H9 (cell line): ENCODE results near the gene MAPK12. TPM values are rescaled to one million over a fixed set of nuclear protein-coding genes. Genes with fewer than 3 reads are reported as not detected.

Experiments
- DNase-seq: peaks from one replicate; pipeline ENCODE4 v3.0.0-alpha.2; 2017
- H2AFZ ChIP-seq: one replicate; pipeline ENCODE4 v1.6.1; 2013; ENCODE audit warnings: mild to moderate bottlenecking, low read length, control low read depth, moderate library complexity
- H2AK5ac ChIP-seq: 2 replicates; pipeline ENCODE4 v1.6.1; 2013; ENCODE audit warnings: low read length, control low read depth, mixed read lengths; ENCODE audit not compliant: insufficient read length
- H2BK120ac ChIP-seq: one replicate; pipeline ENCODE4 v1.6.1; 2013; ENCODE audit warnings: low read depth, mild to moderate bottlenecking, low read length, control low read depth, inconsistent platforms; ENCODE audit not compliant: poor library complexity, severe bottlenecking
- H2BK12ac ChIP-seq: 2 replicates; pipeline ENCODE4 v1.6.1; 2013; ENCODE audit warnings: low read length, control low read depth, mixed read lengths, low read depth; ENCODE audit not compliant: insufficient read length
- H2BK15ac ChIP-seq: 2 replicates; pipeline ENCODE4 v1.6.1; 2013; ENCODE audit warnings: low read depth, low read length, control low read depth
- H2BK20ac ChIP-seq: one replicate; pipeline ENCODE4 v1.6.1; 2013; ENCODE audit warnings: low read depth, mild to moderate bottlenecking, low read length, control low read depth, inconsistent platforms; ENCODE audit not compliant: poor library complexity, severe bottlenecking
- H2BK5ac ChIP-seq: 2 replicates; pipeline ENCODE4 v1.6.1; 2013; ENCODE audit warnings: low read length, control low read depth, mixed read lengths; ENCODE audit not compliant: insufficient read length
- H3K14ac ChIP-seq: 2 replicates; pipeline ENCODE4 v1.6.1; 2013; ENCODE audit warnings: low read length, control low read depth; ENCODE audit not compliant: insufficient read depth
- H3K18ac ChIP-seq: 2 replicates; pipeline ENCODE4 v1.6.1; 2013; ENCODE audit warnings: low read depth, mild to moderate bottlenecking, mixed read lengths, low read length, control low read depth; ENCODE audit not compliant: insufficient read length
- H3K23ac ChIP-seq: 2 replicates; pipeline ENCODE4 v1.6.1; 2013; ENCODE audit warnings: low read length, control low read depth, mixed read lengths, low read depth; ENCODE audit not compliant: insufficient read length
- H3K23me2 ChIP-seq: 2 replicates; pipeline ENCODE4 v1.6.1; 2013; ENCODE audit warnings: low read depth, mild to moderate bottlenecking, mixed read lengths, low read length, control low read depth; ENCODE audit not compliant: insufficient read length, poor library complexity, severe bottlenecking
- H3K27ac ChIP-seq: 2 replicates; pipeline ENCODE4 v1.5.1; 2013; ENCODE audit warnings: low read length, control low read depth, mixed read lengths, low read depth; ENCODE audit not compliant: insufficient read length
- H3K27me3 ChIP-seq: 2 replicates; pipeline ENCODE4 v1.6.1; 2013; ENCODE audit warnings: low read length, control low read depth, inconsistent platforms; ENCODE audit not compliant: insufficient read depth
- H3K4ac ChIP-seq: 2 replicates; pipeline ENCODE4 v1.6.1; 2013; ENCODE audit warnings: low read depth, mild to moderate bottlenecking, control low read depth, inconsistent platforms, low read length, moderate library complexity
- H3K4me1 ChIP-seq: 2 replicates; pipeline ENCODE4 v1.6.1; 2013; ENCODE audit warnings: low read length, control low read depth, inconsistent platforms; ENCODE audit not compliant: insufficient read depth
- H3K4me2 ChIP-seq: 2 replicates; pipeline ENCODE4 v1.6.1; 2013; ENCODE audit warnings: low read length, control low read depth, mixed read lengths; ENCODE audit not compliant: insufficient read length, insufficient read depth
- H3K56ac ChIP-seq: 2 replicates; pipeline ENCODE4 v1.6.1; 2013; ENCODE audit warnings: low read depth, mild to moderate bottlenecking, mixed read lengths, low read length, control low read depth; ENCODE audit not compliant: insufficient read length
- H3K79me1 ChIP-seq: 2 replicates; pipeline ENCODE4 v1.6.1; 2013; ENCODE audit warnings: low read depth, mild to moderate bottlenecking, moderate library complexity, low read length, control low read depth, inconsistent platforms; ENCODE audit not compliant: insufficient read depth, poor library complexity, severe bottlenecking
- H3K79me2 ChIP-seq: 2 replicates; pipeline ENCODE4 v1.6.1; 2013; ENCODE audit warnings: low read length, control low read depth, inconsistent platforms; ENCODE audit not compliant: insufficient read depth
- H3K9ac ChIP-seq: 2 replicates; pipeline ENCODE4 v1.6.1; 2013; ENCODE audit warnings: low read length, control low read depth, mixed read lengths; ENCODE audit not compliant: insufficient read length; ENCODE audit errors: extremely low read depth
- H3K9me3 ChIP-seq: one replicate; pipeline ENCODE4 v1.6.1; 2013; ENCODE audit warnings: low read depth, low read length, inconsistent platforms; ENCODE audit not compliant: control insufficient read depth
- H3T11ph ChIP-seq: one replicate; pipeline ENCODE4 v1.6.1; 2013; ENCODE audit warnings: mild to moderate bottlenecking, low read length, control low read depth, inconsistent platforms
- H4K20me1 ChIP-seq: one replicate; pipeline ENCODE4 v1.6.1; 2013; ENCODE audit not compliant: control insufficient read depth, insufficient read length, insufficient read depth
- H4K5ac ChIP-seq: 2 replicates; pipeline ENCODE4 v1.6.1; 2013; ENCODE audit warnings: low read depth, mild to moderate bottlenecking, mixed read lengths, low read length, control low read depth; ENCODE audit not compliant: insufficient read length
- H4K8ac ChIP-seq: replicated peaks from 2 replicates; pipeline ENCODE4 v1.6.1; 2013; ENCODE audit warnings: low read length, control low read depth, mixed read lengths, low read depth; ENCODE audit not compliant: insufficient read length
- H4K91ac ChIP-seq: 2 replicates; pipeline ENCODE4 v1.6.1; 2013; ENCODE audit warnings: low read depth, mild to moderate bottlenecking, moderate library complexity, mixed read lengths, low read length, control low read depth; ENCODE audit not compliant: insufficient read length
- H3K27ac Mint-ChIP-seq, 3 experiments: 2 replicates in 2 of 3; 3 replicates in 1 of 3; pipeline ENCODE4 v1.8.0; 2020 to 2021; ENCODE audit warnings: mixed read lengths in 3 of 3, mild to moderate bottlenecking in 1 of 3, moderate library complexity in 1 of 3
- H3K27me3 Mint-ChIP-seq: 2 replicates; pipeline ENCODE4 v1.8.0; 2021; ENCODE audit warnings: low read depth, mild to moderate bottlenecking, moderate library complexity, mixed read lengths
- H3K36me3 Mint-ChIP-seq, 3 experiments: 2 replicates in 2 of 3; 3 replicates in 1 of 3; pipeline ENCODE4 v1.8.0; 2020 to 2021; ENCODE audit warnings: low read depth in 3 of 3, mixed read lengths in 3 of 3; ENCODE audit not compliant: insufficient read depth in 1 of 3
- H3K4me1 Mint-ChIP-seq, 2 experiments: 2 replicates each; pipeline ENCODE4 v1.8.0; 2020; ENCODE audit warnings: mixed read lengths in 2 of 2
- H3K4me3 Mint-ChIP-seq, 2 experiments: 2 replicates in 1 of 2; 3 replicates in 1 of 2; pipeline ENCODE4 v1.8.0; 2020 to 2021; ENCODE audit warnings: mild to moderate bottlenecking in 2 of 2, mixed read lengths in 2 of 2, moderate library complexity in 1 of 2
- H3K9me3 Mint-ChIP-seq, 2 experiments: 2 replicates in 1 of 2; 3 replicates in 1 of 2; pipeline ENCODE4 v1.8.0; 2020; ENCODE audit warnings: mild to moderate bottlenecking in 2 of 2, mixed read lengths in 2 of 2, moderate library complexity in 1 of 2
- WGBS: extraction: QIAGEN DNeasy Blood & Tissue Kit; methylation state at CpG from one replicate; pipeline ENCODE4 v1.1.7; 2013; ENCODE audit warnings: missing lambda C conversion rate, low lambda C conversion rate, mixed read lengths; ENCODE audit not compliant: insufficient read length; ENCODE audit errors: extremely low coverage; 5-methylcytosine and 5-hydroxymethylcytosine counted together
- total RNA-seq: library from RNA; stranded (reverse); gene quantifications from 2 replicates; pipeline ENCODE4 v1.2.1, GENCODE V29; 2021
- TF ChIP-seq, protein P1 (sequence below): fragments of 200-600 bp; sonication (generic); conservative IDR thresholded peaks from 3 replicates; pipeline ENCODE4 v1.8.0; 2021; ENCODE audit warnings: antibody characterized with exemption, mild to moderate bottlenecking

MAPK12 gene
- total RNA-seq, 1 experiment from 2014 or later, result 31.3 TPM

DNA sequence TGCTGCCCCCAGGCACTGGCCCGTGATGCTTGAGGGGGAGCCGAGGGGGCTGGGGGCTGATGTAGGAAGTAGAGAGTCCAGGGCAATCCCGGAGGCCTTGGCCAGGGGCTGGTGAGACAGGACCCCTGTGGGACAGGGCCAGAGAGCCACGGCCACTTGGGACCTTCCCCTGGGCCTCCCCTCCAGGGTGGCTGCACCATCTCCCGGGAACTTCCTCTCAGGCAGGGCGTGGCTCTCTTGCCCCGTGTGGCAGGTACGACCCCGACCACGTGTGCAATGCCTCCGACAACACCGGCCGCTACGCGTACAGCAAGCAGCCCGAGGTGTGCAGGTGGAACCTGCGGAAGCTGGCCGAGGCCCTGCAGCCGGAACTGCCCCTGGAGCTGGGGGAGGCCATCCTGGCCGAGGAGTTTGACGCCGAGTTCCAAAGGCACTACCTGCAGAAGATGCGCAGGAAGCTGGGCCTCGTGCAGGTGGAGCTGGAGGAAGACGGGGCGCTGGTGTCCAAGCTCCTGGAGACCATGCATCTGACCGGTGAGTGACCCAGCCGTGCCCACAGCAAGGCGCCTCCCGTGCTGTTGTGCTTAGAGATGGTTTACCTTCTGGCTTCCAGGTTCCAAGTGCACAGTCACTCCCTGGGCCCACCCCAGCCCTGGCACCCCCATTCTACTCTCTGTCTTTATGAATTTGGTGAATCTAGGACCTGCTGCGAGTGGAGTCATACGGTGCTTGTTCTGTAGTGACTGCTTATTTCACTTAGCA is 50.9 kb downstream of the MAPK12 start:
- Histone ChIP-seq H2AK5ac (no peak overlapping the region), H4K91ac (no peak overlapping the region), H4K20me1 (no peaks in the 10 kb centered on the region), H3K4me2 (no peak overlapping the region), H2BK5ac (no peak overlapping the region), H3K56ac (no peak overlapping the region), H3K79me2 (peaks cover 3% of the 10 kb centered on the region; the same call in 1 of the 2 replicates), H2BK15ac (no peak overlapping the region), H3K4ac (no peak overlapping the region), H3K9me3 (no peaks in the 10 kb centered on the region), H4K8ac (no peak overlapping the region), H2BK12ac (no peak overlapping the region), H3K23me2 (no peaks in the 10 kb centered on the region), H2AFZ (no peak overlapping the region), H4K5ac (no peak overlapping the region), H3K27ac (no peak overlapping the region), H3K4me1 (no peaks in the 10 kb centered on the region), H3K23ac (no peak overlapping the region), H2BK20ac (no peak overlapping the region), H2BK120ac (no peak overlapping the region), H3K79me1 (no peaks in the 10 kb centered on the region), H3K14ac (no peak overlapping the region), H3K9ac (no peak overlapping the region), H3K18ac (no peak overlapping the region), H3T11ph (no peak overlapping the region), H3K27me3 (no peaks in the 10 kb centered on the region)
- Mint-ChIP-seq H3K4me3 (no peak overlapping the region), H3K36me3 (peaks cover 26 to 64% (median 61%) of the 10 kb centered on the region in 3 experiments; a peak in 6 of 7 replicates), H3K27ac (no peak overlapping the region; a peak in 1 of 7 replicates), H3K27me3 (no peaks in the 10 kb centered on the region), H3K9me3 (peaks cover 0 to 8% of the 10 kb centered on the region in 2 experiments; a peak in 1 of 5 replicates), H3K4me1 (peaks cover 2 to 6% of the 10 kb centered on the region in 2 experiments; a peak in 2 of 4 replicates)
- no CpG with 5 or more reads among the region's 32 CpGs for WGBS
- TF ChIP-seq, protein P1, sequence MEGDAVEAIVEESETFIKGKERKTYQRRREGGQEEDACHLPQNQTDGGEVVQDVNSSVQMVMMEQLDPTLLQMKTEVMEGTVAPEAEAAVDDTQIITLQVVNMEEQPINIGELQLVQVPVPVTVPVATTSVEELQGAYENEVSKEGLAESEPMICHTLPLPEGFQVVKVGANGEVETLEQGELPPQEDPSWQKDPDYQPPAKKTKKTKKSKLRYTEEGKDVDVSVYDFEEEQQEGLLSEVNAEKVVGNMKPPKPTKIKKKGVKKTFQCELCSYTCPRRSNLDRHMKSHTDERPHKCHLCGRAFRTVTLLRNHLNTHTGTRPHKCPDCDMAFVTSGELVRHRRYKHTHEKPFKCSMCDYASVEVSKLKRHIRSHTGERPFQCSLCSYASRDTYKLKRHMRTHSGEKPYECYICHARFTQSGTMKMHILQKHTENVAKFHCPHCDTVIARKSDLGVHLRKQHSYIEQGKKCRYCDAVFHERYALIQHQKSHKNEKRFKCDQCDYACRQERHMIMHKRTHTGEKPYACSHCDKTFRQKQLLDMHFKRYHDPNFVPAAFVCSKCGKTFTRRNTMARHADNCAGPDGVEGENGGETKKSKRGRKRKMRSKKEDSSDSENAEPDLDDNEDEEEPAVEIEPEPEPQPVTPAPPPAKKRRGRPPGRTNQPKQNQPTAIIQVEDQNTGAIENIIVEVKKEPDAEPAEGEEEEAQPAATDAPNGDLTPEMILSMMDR, result no peak
- DNase-seq, result no peak
